ENCODE data around the gene MB21D2. TPM values are rescaled to one million over a fixed set of nuclear protein-coding genes. Genes with fewer than 3 reads are reported as not detected.

MB21D2 gene
- total and polyA plus RNA-seq, 2 experiments from 2014 or later = 8.1 to 35.9 TPM

DNA sequence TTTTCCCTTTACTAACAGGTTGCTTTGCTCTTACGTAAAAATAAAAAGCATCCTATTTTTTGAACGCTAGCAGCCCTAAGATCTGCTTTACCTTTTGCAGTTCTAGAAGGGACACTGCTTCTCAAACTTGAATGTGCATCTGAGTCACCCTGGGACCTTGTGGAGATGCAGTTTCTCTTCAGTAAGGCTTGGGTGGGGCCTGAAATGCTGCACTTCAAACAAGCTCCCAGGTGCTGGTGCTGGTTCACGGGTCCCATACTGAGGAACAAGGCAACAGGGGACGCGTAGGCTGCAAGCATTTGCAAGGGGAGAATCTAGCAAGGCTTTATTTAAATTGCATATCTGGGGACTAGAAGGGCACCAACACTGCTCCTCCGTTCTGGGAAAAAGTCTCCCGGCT lies 30.0 kb downstream of the MB21D2 start:
- H3K36me3 Mint-ChIP-seq (ENCODE audit: low read depth) = peaks cover 3% of the 10 kb centered on the region; the same call in 2 of the 3 replicates
- DNase-seq (ENCODE audit: low spot score) (peak; percentile 59), ATAC-seq (peak; percentile 71)
- no peak for TF ChIP-seq ZNF114 (CRISPR knock-in tag; IDR thresholded peaks at IDR 0.05)
- TF ChIP-seq EZH2phosphoT487 (IDR thresholded peaks at IDR 0.05; ENCODE audit: unreplicated experiment) = no peak
- no peak for TF ChIP-seq EZH2 (IDR thresholded peaks at IDR 0.05; ENCODE audit: low read depth, unreplicated experiment)
- Histone ChIP-seq H3K4me1 (ENCODE audit: insufficient read depth) (peaks cover 60% of the 10 kb centered on the region), H2AFZ (no peak overlapping the region), H3K79me2 (replicated peaks; ENCODE audit: insufficient read depth) (no peaks in the 10 kb centered on the region; the same call in none of the 2 replicates), H3K27me3 (ENCODE audit: insufficient read depth) (no peaks in the 10 kb centered on the region), H3F3A (replicated peaks; ENCODE audit: low read depth) (0 out of 2 replicates have a peak, but pooled peaks cover 4% of the 10 kb centered on the region), H3K27ac (ENCODE audit: low read depth) (peak overlapping the region; percentile 46; the same call in 1 of the 2 replicates), H3K36me3 (ENCODE audit: insufficient read depth) (no peaks in the 10 kb centered on the region), H3K4me3 (no peak overlapping the region), H4K20me1 (replicated peaks; ENCODE audit: insufficient read depth) (no peaks in the 10 kb centered on the region; the same call in 1 of the 2 replicates), H3K9me2 (ENCODE audit: insufficient read depth) (no peaks in the 10 kb centered on the region), H3K4me2 (peak overlapping the region; percentile 61)
- H3K27ac Mint-ChIP-seq = peak overlapping the region; percentile 25; the same call in 1 of the 2 replicates
- H3K9me3 Mint-ChIP-seq = no peaks in the 10 kb centered on the region
- H3K4me1 Mint-ChIP-seq = peaks cover 68% of the 10 kb centered on the region
- no peak overlapping the region; the same call in 2 of the 3 replicates for H3K4me3 Mint-ChIP-seq
- H3K27me3 Mint-ChIP-seq (ENCODE audit: insufficient read depth, low read depth, poor library complexity) = no peaks in the 10 kb centered on the region

- no peak overlapping the region; the same call in 1 of the 2 replicates for H3K27ac Mint-ChIP-seq
- Histone ChIP-seq H3K27me3 (ENCODE audit: insufficient read depth) (no peaks in the 10 kb centered on the region), H3K9me2 (ENCODE audit: insufficient read depth) (no peaks in the 10 kb centered on the region), H4K20me1 (replicated peaks; ENCODE audit: insufficient read depth) (no peaks in the 10 kb centered on the region; the same call in 1 of the 2 replicates), H3K4me1 (ENCODE audit: insufficient read depth) (peaks cover 53% of the 10 kb centered on the region), H3F3A (replicated peaks; ENCODE audit: low read depth) (0 out of 2 replicates have a peak, but pooled peaks cover 4% of the 10 kb centered on the region), H3K36me3 (ENCODE audit: insufficient read depth) (no peaks in the 10 kb centered on the region), H3K27ac (ENCODE audit: low read depth) (0 out of 2 replicates have a peak overlapping the region, but pooled peaks have one; percentile 1), H3K79me2 (replicated peaks; ENCODE audit: insufficient read depth) (no peaks in the 10 kb centered on the region; the same call in none of the 2 replicates), H3K4me2 (no peak overlapping the region), H2AFZ (no peak overlapping the region), H3K4me3 (no peak overlapping the region)
- DNase-seq (ENCODE audit: low spot score) = no peak
- H3K4me1 Mint-ChIP-seq = peaks cover 69% of the 10 kb centered on the region
- H3K27me3 Mint-ChIP-seq (ENCODE audit: insufficient read depth, low read depth, poor library complexity) = no peaks in the 10 kb centered on the region
- TF ChIP-seq, protein P1, sequence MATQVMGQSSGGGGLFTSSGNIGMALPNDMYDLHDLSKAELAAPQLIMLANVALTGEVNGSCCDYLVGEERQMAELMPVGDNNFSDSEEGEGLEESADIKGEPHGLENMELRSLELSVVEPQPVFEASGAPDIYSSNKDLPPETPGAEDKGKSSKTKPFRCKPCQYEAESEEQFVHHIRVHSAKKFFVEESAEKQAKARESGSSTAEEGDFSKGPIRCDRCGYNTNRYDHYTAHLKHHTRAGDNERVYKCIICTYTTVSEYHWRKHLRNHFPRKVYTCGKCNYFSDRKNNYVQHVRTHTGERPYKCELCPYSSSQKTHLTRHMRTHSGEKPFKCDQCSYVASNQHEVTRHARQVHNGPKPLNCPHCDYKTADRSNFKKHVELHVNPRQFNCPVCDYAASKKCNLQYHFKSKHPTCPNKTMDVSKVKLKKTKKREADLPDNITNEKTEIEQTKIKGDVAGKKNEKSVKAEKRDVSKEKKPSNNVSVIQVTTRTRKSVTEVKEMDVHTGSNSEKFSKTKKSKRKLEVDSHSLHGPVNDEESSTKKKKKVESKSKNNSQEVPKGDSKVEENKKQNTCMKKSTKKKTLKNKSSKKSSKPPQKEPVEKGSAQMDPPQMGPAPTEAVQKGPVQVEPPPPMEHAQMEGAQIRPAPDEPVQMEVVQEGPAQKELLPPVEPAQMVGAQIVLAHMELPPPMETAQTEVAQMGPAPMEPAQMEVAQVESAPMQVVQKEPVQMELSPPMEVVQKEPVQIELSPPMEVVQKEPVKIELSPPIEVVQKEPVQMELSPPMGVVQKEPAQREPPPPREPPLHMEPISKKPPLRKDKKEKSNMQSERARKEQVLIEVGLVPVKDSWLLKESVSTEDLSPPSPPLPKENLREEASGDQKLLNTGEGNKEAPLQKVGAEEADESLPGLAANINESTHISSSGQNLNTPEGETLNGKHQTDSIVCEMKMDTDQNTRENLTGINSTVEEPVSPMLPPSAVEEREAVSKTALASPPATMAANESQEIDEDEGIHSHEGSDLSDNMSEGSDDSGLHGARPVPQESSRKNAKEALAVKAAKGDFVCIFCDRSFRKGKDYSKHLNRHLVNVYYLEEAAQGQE (IDR thresholded peaks at IDR 0.05; ENCODE audit: unreplicated experiment) = no peak
- TF ChIP-seq POLR2AphosphoS5 (IDR thresholded peaks at IDR 0.05; ENCODE audit: low read depth) (no peak), CREB1 (CRISPR knock-in tag; IDR thresholded peaks at IDR 0.05; ENCODE audit: low read depth) (no peak), ZNF331 (CRISPR knock-in tag; IDR thresholded peaks at IDR 0.05; ENCODE audit: low read depth) (no peak), ZNF114 (CRISPR knock-in tag; IDR thresholded peaks at IDR 0.05) (no peak), EZH2phosphoT487 (IDR thresholded peaks at IDR 0.05; ENCODE audit: unreplicated experiment) (no peak)
- TF ChIP-seq, protein P2, sequence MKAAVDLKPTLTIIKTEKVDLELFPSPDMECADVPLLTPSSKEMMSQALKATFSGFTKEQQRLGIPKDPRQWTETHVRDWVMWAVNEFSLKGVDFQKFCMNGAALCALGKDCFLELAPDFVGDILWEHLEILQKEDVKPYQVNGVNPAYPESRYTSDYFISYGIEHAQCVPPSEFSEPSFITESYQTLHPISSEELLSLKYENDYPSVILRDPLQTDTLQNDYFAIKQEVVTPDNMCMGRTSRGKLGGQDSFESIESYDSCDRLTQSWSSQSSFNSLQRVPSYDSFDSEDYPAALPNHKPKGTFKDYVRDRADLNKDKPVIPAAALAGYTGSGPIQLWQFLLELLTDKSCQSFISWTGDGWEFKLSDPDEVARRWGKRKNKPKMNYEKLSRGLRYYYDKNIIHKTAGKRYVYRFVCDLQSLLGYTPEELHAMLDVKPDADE (IDR thresholded peaks at IDR 0.05) = no peak
- ATAC-seq = no peak
- H3K36me3 Mint-ChIP-seq (ENCODE audit: low read depth) = peaks cover 3% of the 10 kb centered on the region; the same call in 2 of the 3 replicates
- no peak overlapping the region for H3K4me3 Mint-ChIP-seq
- no peaks in the 10 kb centered on the region for H3K9me3 Mint-ChIP-seq
These were observed 30.6 kb downstream of the MB21D2 start for GRCh38 chr3:192887047-192887446.

Data from GM23338 (cell line).